Gastrocnemius medialis (tissue), 4 donors: ENCODE results near the gene UNC13A. TPM values are rescaled to one million over a fixed set of nuclear protein-coding genes. Genes with fewer than 3 reads are reported as not detected.
A peak's percentile ranks its signal among the peaks of the same experiment; 100 is the strongest.

Experiments
- ATAC-seq, 2 donors: fragments of 150-250 bp; one replicate each; pipeline ENCODE4 v1.9.1; 2016
- DNase-seq, 2 donors: peaks; one replicate each; pipeline ENCODE4 v3.0.0-alpha.2; 2019
- H3K27ac ChIP-seq, 4 donors: fragments of 200-600 bp; sonication (generic); 1 replicate in 1 of 4; 2 replicates in 3 of 4; pipeline ENCODE4 v1.5.1; 2016 to 2018; ENCODE audit warnings: mild to moderate bottlenecking in 2 of 4, moderate library complexity in 1 of 4
- H3K27me3 ChIP-seq, 3 donors: fragments of 200-600 bp; sonication (generic) in 2 of 3; 1 replicate in 1 of 3; 2 replicates in 2 of 3; pipeline versions ENCODE4 v1.5.1 to v1.6.0; 2016 to 2019; ENCODE audit warnings: mild to moderate bottlenecking in 1 of 3, moderate library complexity in 1 of 3
- H3K36me3 ChIP-seq, 2 donors: fragments of 200-600 bp; sonication (generic) in 1 of 2; one replicate each; pipeline ENCODE4 v1.5.1; 2017 to 2018
- H3K4me1 ChIP-seq, 2 donors: fragments of 200-600 bp; sonication (generic) in 1 of 2; one replicate each; pipeline ENCODE4 v1.5.1; 2016 to 2017; ENCODE audit warnings: mild to moderate bottlenecking in 2 of 2
- H3K4me3 ChIP-seq, 4 donors: fragments of 200-600 bp; sonication (generic) in 3 of 4; 1 replicate in 1 of 4; 2 replicates in 3 of 4; pipeline ENCODE4 v1.5.1; 2016 to 2019; ENCODE audit warnings: mild to moderate bottlenecking in 2 of 4
- H3K9me3 ChIP-seq, 3 donors: fragments of 200-600 bp; sonication (generic) in 2 of 3; 1 replicate in 1 of 3; 2 replicates in 2 of 3; pipeline ENCODE4 v1.5.1; 2016 to 2019
- CTCF ChIP-seq, 5 experiments: fragments of 450-650 bp in 3 of 5; fragments of 200-600 bp in 2 of 5; sonication (generic) in 2 of 5; IDR thresholded peaks in 4 of 5; conservative IDR thresholded peaks in 1 of 5; 1 replicate in 4 of 5; 2 replicates in 1 of 5; pipeline ENCODE4 v1.5.1; 2016 to 2019; ENCODE audit warnings: antibody characterized with exemption in 5 of 5, mild to moderate bottlenecking in 3 of 5, moderate library complexity in 3 of 5
- POLR2A ChIP-seq, 2 donors: fragments of 450-650 bp; IDR thresholded peaks; one replicate each; pipeline ENCODE4 v1.6.1; 2017; ENCODE audit warnings: antibody characterized with exemption in 2 of 2, mild to moderate bottlenecking in 2 of 2, moderate library complexity in 2 of 2
- in situ Hi-C, 4 donors: fragments of 200-750 bp; cut with MboI; loops; one replicate each; pipeline versions ENCODE4 v1.15.0 to v1.8.0; 2017; ENCODE audit warnings: low sequenced_read_pairs in 4 of 4
- intact Hi-C: fragments of 100-400 bp; cut with DNase I; formaldehyde crosslinking; loops from one replicate; pipeline ENCODE4 v1.15.1; 2023; ENCODE audit warnings: low total_unique reads
- total RNA-seq, 4 donors: library from RNA; depleted of rRNA; stranded (reverse); fragments of >200 nt; gene quantifications; one replicate each; pipeline versions ENCODE4 v1.1.0 to v1.2.3, GENCODE V29; 2016

The UNC13A gene
- total RNA-seq, 4 donors from 2014 or later, result not detected

- Histone ChIP-seq H3K4me1 (peaks cover 7 to 12% of the 10 kb centered on the region in 2 donors), H3K27ac (no peak overlapping the region), H3K9me3 (no peaks in the 10 kb centered on the region), H3K36me3 (no peaks in the 10 kb centered on the region), H3K27me3 (peaks cover 4 to 16% (median 9%) of the 10 kb centered on the region in 3 donors), H3K4me3 (no peak overlapping the region)
- DNase-seq (no peak), ATAC-seq (no peak)
- intact Hi-C loops (no loop called here), in situ Hi-C loops (no loop called here)
- TF ChIP-seq POLR2A (IDR thresholded peaks at IDR 0.05) (no peak), CTCF (IDR thresholded peaks at IDR 0.05 in 4 of 5, conservative IDR thresholded peaks at IDR 0.05 in 1 of 5) (no peak)
These were observed 11.9 kb downstream of the UNC13A start for GRCh38 chr19:17676295-17676694.

- H3K4me3 ChIP-seq, result no peak overlapping the region
- ATAC-seq (no peak), DNase-seq (no peak)
- in situ Hi-C loops (no loop called here), intact Hi-C loops (no loop called here)
- H3K36me3 ChIP-seq, result no peaks in the 10 kb centered on the region
- H3K27me3 ChIP-seq, result peaks cover 4 to 5% (median 4%) of the 10 kb centered on the region in 3 donors
- H3K9me3 ChIP-seq, result no peaks in the 10 kb centered on the region
- no peak for TF ChIP-seq POLR2A (IDR thresholded peaks at IDR 0.05)
- TF ChIP-seq CTCF (IDR thresholded peaks at IDR 0.05 in 4 of 5, conservative IDR thresholded peaks at IDR 0.05 in 1 of 5), result no peak
- H3K4me1 ChIP-seq, result no peaks in the 10 kb centered on the region
- no peak overlapping the region for H3K27ac ChIP-seq
These were observed 14.0 kb downstream of the UNC13A start for GRCh38 chr19:17673937-17674799.

- peaks cover 0 to 3% (median 0%) of the 10 kb centered on the region in 3 donors for H3K27me3 ChIP-seq
- in situ Hi-C loops, result no loop called here
- DNase-seq (no peak), ATAC-seq (peak in 1 of 2 donors; percentile 39)
- H3K9me3 ChIP-seq, result no peaks in the 10 kb centered on the region
- H3K27ac ChIP-seq, result no peak overlapping the region
- intact Hi-C loops, result no loop called here
- no peak for TF ChIP-seq CTCF (IDR thresholded peaks at IDR 0.05 in 4 of 5, conservative IDR thresholded peaks at IDR 0.05 in 1 of 5)
- H3K4me3 ChIP-seq, result no peak overlapping the region
- H3K4me1 ChIP-seq, result no peaks in the 10 kb centered on the region
- no peaks in the 10 kb centered on the region for H3K36me3 ChIP-seq
These were observed 16.2 kb downstream of the UNC13A start for GRCh38 chr19:17671906-17672305.

GRCh38 chr19:17669419-17669818 lies 18.7 kb downstream of the UNC13A start:
- intact Hi-C loops (no loop called here), in situ Hi-C loops (no loop called here)
- H3K9me3 ChIP-seq, result no peaks in the 10 kb centered on the region
- TF ChIP-seq POLR2A (IDR thresholded peaks at IDR 0.05) (no peak), CTCF (IDR thresholded peaks at IDR 0.05 in 4 of 5, conservative IDR thresholded peaks at IDR 0.05 in 1 of 5) (no peak)
- no peaks in the 10 kb centered on the region for H3K4me1 ChIP-seq
- no peak for ATAC-seq
- DNase-seq, result no peak
- no peak overlapping the region for H3K27ac ChIP-seq
- H3K27me3 ChIP-seq, result no peaks in the 10 kb centered on the region
- no peak overlapping the region for H3K4me3 ChIP-seq
- no peaks in the 10 kb centered on the region for H3K36me3 ChIP-seq
